ENCODE measurements around the gene RDH16.
"Not testable (repeated sequence)": the region's sequence is repeated elsewhere in the genome, so short reads cannot be mapped to it uniquely, and the experiment has no call there.

RDH16 gene

GRCh38 chr12:56995930-56996496, 38.6 kb upstream of the RDH16 start:
- H3K36me3 ChIP-seq (ENCODE audit: insufficient read depth, low read length) = peaks cover 36% of the 10 kb centered on the region
- H3K27me3 ChIP-seq (ENCODE audit: insufficient read depth, low read length) = no peaks in the 10 kb centered on the region
- H3K4me1 ChIP-seq (ENCODE audit: insufficient read depth, low read length) = no peaks in the 10 kb centered on the region
- no peak overlapping the region for H3K4me3 ChIP-seq (ENCODE audit: low read length)
- no peaks in the 10 kb centered on the region for H3K9me3 ChIP-seq (ENCODE audit: low read length)
- no peak overlapping the region for H2AFZ ChIP-seq (ENCODE audit: low read depth, low read length)

GRCh38 chr12:56995201-56995929, 38.0 kb upstream of the RDH16 start:
- Histone ChIP-seq H3K4me1 (ENCODE audit: insufficient read depth, low read length) (no peaks in the 10 kb centered on the region), H3K4me3 (ENCODE audit: low read length) (no peak overlapping the region), H3K9me3 (ENCODE audit: low read length) (no peaks in the 10 kb centered on the region), H2AFZ (ENCODE audit: low read depth, low read length) (no peak overlapping the region), H3K36me3 (ENCODE audit: insufficient read depth, low read length) (peaks cover 29% of the 10 kb centered on the region), H3K27me3 (ENCODE audit: insufficient read depth, low read length) (no peaks in the 10 kb centered on the region)

GRCh38 chr12:56994231-56994746, 36.9 kb upstream of the RDH16 start:
- Histone ChIP-seq H3K4me1 (ENCODE audit: insufficient read depth, low read length) (no peaks in the 10 kb centered on the region), H3K36me3 (ENCODE audit: insufficient read depth, low read length) (peaks cover 19% of the 10 kb centered on the region), H3K27me3 (ENCODE audit: insufficient read depth, low read length) (no peaks in the 10 kb centered on the region), H3K9me3 (ENCODE audit: low read length) (no peaks in the 10 kb centered on the region), H2AFZ (ENCODE audit: low read depth, low read length) (no peak overlapping the region), H3K4me3 (ENCODE audit: low read length) (no peak overlapping the region)

- Histone ChIP-seq H3K4me1 (ENCODE audit: insufficient read depth, low read length) (no peaks in the 10 kb centered on the region), H2AFZ (ENCODE audit: low read depth, low read length) (no peak overlapping the region), H3K4me3 (ENCODE audit: low read length) (no peak overlapping the region), H3K9me3 (ENCODE audit: low read length) (no peaks in the 10 kb centered on the region), H3K36me3 (ENCODE audit: insufficient read depth, low read length) (peaks cover 11% of the 10 kb centered on the region), H3K27me3 (ENCODE audit: insufficient read depth, low read length) (no peaks in the 10 kb centered on the region)
These were observed 35.9 kb upstream of the RDH16 start for GRCh38 chr12:56993346-56993745.

- H2AFZ ChIP-seq (ENCODE audit: low read depth, low read length) = no peak overlapping the region
- no peaks in the 10 kb centered on the region for H3K4me1 ChIP-seq (ENCODE audit: insufficient read depth, low read length)
- H3K27me3 ChIP-seq (ENCODE audit: insufficient read depth, low read length) = no peaks in the 10 kb centered on the region
- H3K36me3 ChIP-seq (ENCODE audit: insufficient read depth, low read length) = peaks cover 7% of the 10 kb centered on the region
- H3K9me3 ChIP-seq (ENCODE audit: low read length) = no peaks in the 10 kb centered on the region
- no peak overlapping the region for H3K4me3 ChIP-seq (ENCODE audit: low read length)
These were observed 34.2 kb upstream of the RDH16 start for GRCh38 chr12:56991319-56992246.

GRCh38 chr12:56990648-56991318, 33.4 kb upstream of the RDH16 start:
- Histone ChIP-seq H3K9me3 (ENCODE audit: low read length) (no peaks in the 10 kb centered on the region), H3K27me3 (ENCODE audit: insufficient read depth, low read length) (no peaks in the 10 kb centered on the region), H3K36me3 (ENCODE audit: insufficient read depth, low read length) (peaks cover 4% of the 10 kb centered on the region), H2AFZ (ENCODE audit: low read depth, low read length) (no peak overlapping the region), H3K4me1 (ENCODE audit: insufficient read depth, low read length) (no peaks in the 10 kb centered on the region), H3K4me3 (ENCODE audit: low read length) (no peak overlapping the region)

GRCh38 chr12:56989861-56990610, 32.6 kb upstream of the RDH16 start:
- Histone ChIP-seq H3K36me3 (ENCODE audit: insufficient read depth, low read length) (no peaks in the 10 kb centered on the region), H3K27me3 (ENCODE audit: insufficient read depth, low read length) (no peaks in the 10 kb centered on the region), H2AFZ (ENCODE audit: low read depth, low read length) (no peak overlapping the region), H3K4me3 (ENCODE audit: low read length) (no peak overlapping the region), H3K9me3 (ENCODE audit: low read length) (no peaks in the 10 kb centered on the region), H3K4me1 (ENCODE audit: insufficient read depth, low read length) (no peaks in the 10 kb centered on the region)

GRCh38 chr12:56988207-56988739, 30.9 kb upstream of the RDH16 start:
- no peaks in the 10 kb centered on the region for H3K9me3 ChIP-seq (ENCODE audit: low read length)
- H3K4me1 ChIP-seq (ENCODE audit: insufficient read depth, low read length) = no peaks in the 10 kb centered on the region
- no peaks in the 10 kb centered on the region for H3K27me3 ChIP-seq (ENCODE audit: insufficient read depth, low read length)
- H2AFZ ChIP-seq (ENCODE audit: low read depth, low read length) = no peak overlapping the region
- H3K36me3 ChIP-seq (ENCODE audit: insufficient read depth, low read length) = no peaks in the 10 kb centered on the region
- H3K4me3 ChIP-seq (ENCODE audit: low read length) = no peak overlapping the region

GRCh38 chr12:56987551-56988053, 30.2 kb upstream of the RDH16 start:
- H3K27me3 ChIP-seq (ENCODE audit: insufficient read depth, low read length) = no peaks in the 10 kb centered on the region
- H3K4me1 ChIP-seq (ENCODE audit: insufficient read depth, low read length) = no peaks in the 10 kb centered on the region
- H3K9me3 ChIP-seq (ENCODE audit: low read length) = no peaks in the 10 kb centered on the region
- no peak overlapping the region for H2AFZ ChIP-seq (ENCODE audit: low read depth, low read length)
- no peaks in the 10 kb centered on the region for H3K36me3 ChIP-seq (ENCODE audit: insufficient read depth, low read length)
- no peak overlapping the region for H3K4me3 ChIP-seq (ENCODE audit: low read length)

GRCh38 chr12:56987011-56987410, 29.6 kb upstream of the RDH16 start:
- no peaks in the 10 kb centered on the region for H3K27me3 ChIP-seq (ENCODE audit: insufficient read depth, low read length)
- H3K9me3 ChIP-seq (ENCODE audit: low read length) = no peaks in the 10 kb centered on the region
- H3K4me3 ChIP-seq (ENCODE audit: low read length) = no peak overlapping the region
- no peaks in the 10 kb centered on the region for H3K4me1 ChIP-seq (ENCODE audit: insufficient read depth, low read length)
- no peak overlapping the region for H2AFZ ChIP-seq (ENCODE audit: low read depth, low read length)
- no peaks in the 10 kb centered on the region for H3K36me3 ChIP-seq (ENCODE audit: insufficient read depth, low read length)

- not testable (repeated sequence) for H3K27me3 ChIP-seq (ENCODE audit: insufficient read depth, low read length); H3K9me3 ChIP-seq (ENCODE audit: low read length); H2AFZ ChIP-seq (ENCODE audit: low read depth, low read length); H3K4me3 ChIP-seq (ENCODE audit: low read length); H3K36me3 ChIP-seq (ENCODE audit: insufficient read depth, low read length); H3K4me1 ChIP-seq (ENCODE audit: insufficient read depth, low read length)
These were observed 28.3 kb upstream of the RDH16 start for GRCh38 chr12:56985714-56986113.

- Histone ChIP-seq H3K4me3 (ENCODE audit: low read length) (no peak overlapping the region), H3K4me1 (ENCODE audit: insufficient read depth, low read length) (no peaks in the 10 kb centered on the region), H2AFZ (ENCODE audit: low read depth, low read length) (no peak overlapping the region), H3K9me3 (ENCODE audit: low read length) (no peaks in the 10 kb centered on the region), H3K36me3 (ENCODE audit: insufficient read depth, low read length) (no peaks in the 10 kb centered on the region), H3K27me3 (ENCODE audit: insufficient read depth, low read length) (no peaks in the 10 kb centered on the region)
These were observed 26.0 kb upstream of the RDH16 start for GRCh38 chr12:56983386-56983785.
